Measurements from ENCODE around the gene TGFBR3. TPM values are rescaled to one million over a fixed set of nuclear protein-coding genes. Genes with fewer than 3 reads are reported as not detected.

TGFBR3 gene
- total RNA-seq, 4 donors from 2014 or later = 32.9 to 138 (median 58.8) TPM

- H3K9me3 ChIP-seq = no peaks in the 10 kb centered on the region
- intact Hi-C loops (cut with DNase I; ENCODE audit: low total_unique reads) (no loop called here), in situ Hi-C loops (cut with MboI; ENCODE audit: low pct_ligation_motif_present in 1 of 4, low pct_unique_long_range_greater_than_20kb in 1 of 4, low sequenced_read_pairs in 3 of 4) (no loop called here)
- 73 to 81% methylated on average over 6 to 15 of the region's 15 CpGs for WGBS, 2 donors (ENCODE audit: low coverage in 1 of 2)
- DNase-seq = peak; percentile 33
- peaks cover 0 to 13% (median 0%) of the 10 kb centered on the region in 4 donors for H3K36me3 ChIP-seq
- H3K27ac ChIP-seq = peak overlapping the region; percentile 51 to 85 (median 68)
- H3K27me3 ChIP-seq = no peaks in the 10 kb centered on the region
- TF ChIP-seq EP300 (IDR thresholded peaks at IDR 0.05; ENCODE audit: low read depth) = peak; percentile 20
- TF ChIP-seq POLR2AphosphoS5 (IDR thresholded peaks at IDR 0.05) = peak in 2 of 3 donors; percentile 21 to 22
- no peak for TF ChIP-seq POLR2A (IDR thresholded peaks at IDR 0.05)
- TF ChIP-seq CTCF (IDR thresholded peaks at IDR 0.05) = no peak
- peaks cover 12 to 47% (median 14%) of the 10 kb centered on the region in 4 donors for H3K4me1 ChIP-seq
- H3K4me3 ChIP-seq = no peak overlapping the region
These were observed 154.9 kb downstream of the TGFBR3 start for GRCh38 chr1:91730801-91731732.

GRCh38 chr1:91729621-91730358, 156.2 kb downstream of the TGFBR3 start:
- in situ Hi-C loops (cut with MboI; ENCODE audit: low pct_ligation_motif_present in 1 of 4, low pct_unique_long_range_greater_than_20kb in 1 of 4, low sequenced_read_pairs in 3 of 4) (no loop called here), intact Hi-C loops (cut with DNase I; ENCODE audit: low total_unique reads) (no loop called here)
- Histone ChIP-seq H3K27me3 (no peaks in the 10 kb centered on the region), H3K27ac (peak overlapping the region; percentile 51 to 85 (median 68)), H3K9me3 (no peaks in the 10 kb centered on the region), H3K4me1 (peaks cover 13 to 49% (median 17%) of the 10 kb centered on the region in 4 donors), H3K4me3 (no peak overlapping the region), H3K36me3 (peaks cover 0 to 13% (median 0%) of the 10 kb centered on the region in 4 donors)
- 79 to 82% methylated on average over 8 to 11 of the region's 11 CpGs for WGBS, 2 donors (ENCODE audit: low coverage in 1 of 2)
- no peak for TF ChIP-seq POLR2AphosphoS5 (IDR thresholded peaks at IDR 0.05)
- TF ChIP-seq POLR2A (IDR thresholded peaks at IDR 0.05) = no peak
- TF ChIP-seq CTCF (IDR thresholded peaks at IDR 0.05) = no peak
- TF ChIP-seq EP300 (IDR thresholded peaks at IDR 0.05; ENCODE audit: low read depth) = no peak
- DNase-seq = no peak

- intact Hi-C loops (cut with DNase I; ENCODE audit: low total_unique reads) = no loop called here
- 81 to 94% methylated on average over 2 of the region's 2 CpGs for WGBS, 2 donors (ENCODE audit: low coverage in 1 of 2)
- peak overlapping the region; percentile 72 to 86 (median 81) for H3K27ac ChIP-seq
- H3K4me3 ChIP-seq = no peak overlapping the region
- H3K36me3 ChIP-seq = peaks cover 0 to 13% (median 0%) of the 10 kb centered on the region in 4 donors
- DNase-seq = no peak
- in situ Hi-C loops (cut with MboI; ENCODE audit: low pct_ligation_motif_present in 1 of 4, low pct_unique_long_range_greater_than_20kb in 1 of 4, low sequenced_read_pairs in 3 of 4) = no loop called here
- no peaks in the 10 kb centered on the region for H3K9me3 ChIP-seq
- peaks cover 13 to 49% (median 17%) of the 10 kb centered on the region in 4 donors for H3K4me1 ChIP-seq
- no peaks in the 10 kb centered on the region for H3K27me3 ChIP-seq
- TF ChIP-seq EP300 (IDR thresholded peaks at IDR 0.05; ENCODE audit: low read depth) = no peak
- TF ChIP-seq POLR2A (IDR thresholded peaks at IDR 0.05) = no peak
- TF ChIP-seq CTCF (IDR thresholded peaks at IDR 0.05) = no peak
- no peak for TF ChIP-seq POLR2AphosphoS5 (IDR thresholded peaks at IDR 0.05)
These were observed 158.2 kb downstream of the TGFBR3 start for GRCh38 chr1:91727763-91728162.
